IMR-90 (cell line): ENCODE data around the gene ARMC6. TPM values are rescaled to one million over a fixed set of nuclear protein-coding genes. Genes with fewer than 3 reads are reported as not detected.

Source experiments
- ATAC-seq: fragments of 200-7000 bp; cut with Tn5 transposase; 2 replicates; pipeline ENCODE4 v1.9.1; 2020; ENCODE audit warnings: low read depth, mild to moderate bottlenecking, moderate library complexity
- BruUV-seq: library from RNA; stranded (reverse); fragments of 400-500 nt; replicated peaks from 2 replicates; lab custom pipeline; 2021; lab: Mats Ljungman, UMichigan
- CTCF ChIA-PET: fragments of 300-600 bp; formaldehyde crosslinking; extraction: SDS; loops from one replicate; lab custom pipeline; 2021; ENCODE audit warnings: antibody characterized with exemption; lab: Yijun Ruan, JAX
- POLR2A ChIA-PET: fragments of 300-600 bp; sonication (Branson Sonifier 250); formaldehyde crosslinking; loops from one replicate; lab custom pipeline; 2022; ENCODE audit warnings: antibody characterized with exemption; ENCODE audit not compliant: unreplicated experiment; lab: Charles Lee
- DNase-seq: peaks from one replicate; pipeline ENCODE4 v3.0.0; 2013
- H2AFZ ChIP-seq: replicated peaks from 2 replicates; pipeline ENCODE3; 2013; ENCODE audit warnings: low read length, mild to moderate bottlenecking; ENCODE audit not compliant: poor library complexity
- H2AK5ac ChIP-seq: 2 replicates; pipeline ENCODE4 v1.6.1; 2013; ENCODE audit warnings: low read depth, low read length, inconsistent platforms
- H2AK9ac ChIP-seq: replicated peaks from 2 replicates; pipeline ENCODE3; 2013; ENCODE audit warnings: mild to moderate bottlenecking, low read depth, low read length, moderate library complexity; ENCODE audit not compliant: poor library complexity
- H2BK120ac ChIP-seq: 2 replicates; pipeline ENCODE4 v1.6.1; 2013; ENCODE audit warnings: low read depth, low read length, inconsistent platforms
- H2BK15ac ChIP-seq: 3 replicates; pipeline ENCODE4 v1.6.1; 2013; ENCODE audit warnings: low read depth, low read length, inconsistent platforms
- H2BK20ac ChIP-seq: 2 replicates; pipeline ENCODE4 v1.6.1; 2013; ENCODE audit warnings: low read depth, mild to moderate bottlenecking, inconsistent platforms, low read length, moderate library complexity
- H2BK5ac ChIP-seq: 2 replicates; pipeline ENCODE4 v1.6.1; 2013; ENCODE audit warnings: mild to moderate bottlenecking, low read depth, low read length, inconsistent platforms; ENCODE audit not compliant: poor library complexity, severe bottlenecking
- H3K14ac ChIP-seq: replicated peaks from 2 replicates; pipeline ENCODE4 v1.6.1; 2013; ENCODE audit warnings: low read depth, low read length, inconsistent platforms
- H3K18ac ChIP-seq: 2 replicates; pipeline ENCODE4 v1.6.1; 2013; ENCODE audit warnings: low read depth, low read length, control low read depth
- H3K23ac ChIP-seq: 2 replicates; pipeline ENCODE4 v1.6.1; 2013; ENCODE audit warnings: low read depth, low read length, inconsistent platforms
- H3K27ac ChIP-seq: 2 replicates; pipeline ENCODE4 v1.5.1; 2013; ENCODE audit warnings: mild to moderate bottlenecking, control low read depth, low read length; ENCODE audit not compliant: insufficient read depth
- H3K27me3 ChIP-seq: 2 replicates; pipeline ENCODE4 v1.6.1; 2013; ENCODE audit warnings: low read length; ENCODE audit not compliant: control insufficient read depth, insufficient read depth
- H3K36me3 ChIP-seq: 2 replicates; pipeline ENCODE4 v1.6.1; 2013; ENCODE audit warnings: low read length, mixed read lengths; ENCODE audit not compliant: control insufficient read depth, insufficient read depth
- H3K4ac ChIP-seq: 2 replicates; pipeline ENCODE4 v1.6.1; 2013; ENCODE audit warnings: low read depth, low read length, inconsistent platforms
- H3K4me1 ChIP-seq: 2 replicates; pipeline ENCODE4 v1.6.1; 2013; ENCODE audit warnings: low read length, mixed read lengths; ENCODE audit not compliant: control insufficient read depth, insufficient read depth
- H3K4me2 ChIP-seq: 2 replicates; pipeline ENCODE4 v1.6.1; 2013; ENCODE audit warnings: low read depth, mild to moderate bottlenecking, control low read depth, low read length, moderate library complexity
- H3K4me3 ChIP-seq: 2 replicates; pipeline ENCODE4 v1.5.1; 2013; ENCODE audit warnings: low read depth, mild to moderate bottlenecking, control low read depth, low read length, moderate library complexity; ENCODE audit not compliant: insufficient read depth
- H3K56ac ChIP-seq: 2 replicates; pipeline ENCODE4 v1.6.1; 2013; ENCODE audit warnings: low read length, inconsistent platforms; ENCODE audit not compliant: insufficient read depth; ENCODE audit errors: extremely low read depth
- H3K79me1 ChIP-seq, 2 experiments: 2 replicates each; pipeline ENCODE4 v1.6.1; 2013; ENCODE audit warnings: low read length in 2 of 2, inconsistent platforms in 1 of 2, low read depth in 1 of 2
- H3K9ac ChIP-seq: 2 replicates; pipeline ENCODE4 v1.6.1; 2013; ENCODE audit warnings: low read depth, low read length, control low read depth
- H3K9me1 ChIP-seq: 2 replicates; pipeline ENCODE4 v1.6.1; 2013; ENCODE audit warnings: low read length, inconsistent platforms; ENCODE audit not compliant: insufficient read depth
- H3K9me3 ChIP-seq: 2 replicates; pipeline ENCODE4 v1.6.1; 2013; ENCODE audit warnings: low read length; ENCODE audit not compliant: control insufficient read depth, insufficient read depth
- H4K20me1 ChIP-seq: 2 replicates; pipeline ENCODE4 v1.6.1; 2013; ENCODE audit warnings: low read length, inconsistent platforms; ENCODE audit not compliant: insufficient read depth
- H4K5ac ChIP-seq: 2 replicates; pipeline ENCODE4 v1.6.1; 2013; ENCODE audit warnings: mild to moderate bottlenecking, low read depth, low read length, control low read depth
- H4K8ac ChIP-seq, 2 experiments: 2 replicates each; pipeline ENCODE4 v1.6.1; 2013; ENCODE audit warnings: low read depth in 2 of 2, low read length in 2 of 2, control low read depth in 1 of 2, inconsistent platforms in 1 of 2
- H4K91ac ChIP-seq: 2 replicates; pipeline ENCODE4 v1.6.1; 2013; ENCODE audit warnings: low read depth, low read length, inconsistent platforms; ENCODE audit not compliant: insufficient read depth
- CEBPB ChIP-seq: IDR thresholded peaks from 2 replicates; pipeline ENCODE4 v1.6.1; 2012; ENCODE audit warnings: low read depth, low read length, improper control_type of control experiment
- MAFK ChIP-seq: IDR thresholded peaks from 2 replicates; pipeline ENCODE4 v1.6.1; 2012; ENCODE audit warnings: low read depth, low read length, improper control_type of control experiment
- POLR2A ChIP-seq: IDR thresholded peaks from 2 replicates; pipeline ENCODE4 v1.6.1; 2012; ENCODE audit warnings: mild to moderate bottlenecking, low read depth, low read length
- WGBS, 2 experiments: methylation state at CpG; one replicate each; pipeline versions ENCODE4 v1.1.5 to v1.1.7; 2013; ENCODE audit warnings: missing lambda C conversion rate in 2 of 2; ENCODE audit not compliant: insufficient read length in 1 of 2; ENCODE audit errors: extremely low coverage in 2 of 2; 5-methylcytosine and 5-hydroxymethylcytosine counted together
- dilution Hi-C: fragments of 300-500 bp; cut with HindIII; formaldehyde crosslinking; loops from one replicate; pipeline ENCODE4 v1.14.3; 2018; ENCODE audit warnings: low sequenced_read_pairs; ENCODE audit not compliant: unreplicated experiment
- in situ Hi-C: fragments of 300-500 bp; cut with MboI; formaldehyde crosslinking; loops from 3 replicates; pipeline ENCODE4 v1.14.3; 2019; ENCODE audit warnings: low sequenced_read_pairs, inconsistent platforms, mixed read lengths
- intact Hi-C: fragments of 100-400 bp; cut with micrococcal nuclease; formaldehyde crosslinking; loops from 2 replicates; pipeline ENCODE4 v1.10.0; 2022
- polyA plus RNA-seq, 3 experiments: library from polyadenylated mRNA; depleted of rRNA; stranded (reverse); fragments of >200 nt; gene quantifications; 2 replicates each; pipeline ENCODE4 v1.2.3, GENCODE V29; 2012; ENCODE audit warnings: low replicate concordance in 1 of 3
- total RNA-seq: library from RNA; depleted of rRNA; stranded (reverse); fragments of >200 nt; gene quantifications from 2 replicates; pipeline ENCODE4 v1.2.3, GENCODE V29; 2012
- TF ChIP-seq, protein P1 (sequence below): conservative IDR thresholded peaks from 2 replicates; pipeline ENCODE4 v1.5.1; 2012; ENCODE audit warnings: mild to moderate bottlenecking, low read depth, low read length, improper control_type of control experiment

ARMC6 gene
- total and polyA plus RNA-seq, 2 of the 4 experiments (the other 2 are of a cell fraction): 41.5 to 52.7 TPM

DNA sequence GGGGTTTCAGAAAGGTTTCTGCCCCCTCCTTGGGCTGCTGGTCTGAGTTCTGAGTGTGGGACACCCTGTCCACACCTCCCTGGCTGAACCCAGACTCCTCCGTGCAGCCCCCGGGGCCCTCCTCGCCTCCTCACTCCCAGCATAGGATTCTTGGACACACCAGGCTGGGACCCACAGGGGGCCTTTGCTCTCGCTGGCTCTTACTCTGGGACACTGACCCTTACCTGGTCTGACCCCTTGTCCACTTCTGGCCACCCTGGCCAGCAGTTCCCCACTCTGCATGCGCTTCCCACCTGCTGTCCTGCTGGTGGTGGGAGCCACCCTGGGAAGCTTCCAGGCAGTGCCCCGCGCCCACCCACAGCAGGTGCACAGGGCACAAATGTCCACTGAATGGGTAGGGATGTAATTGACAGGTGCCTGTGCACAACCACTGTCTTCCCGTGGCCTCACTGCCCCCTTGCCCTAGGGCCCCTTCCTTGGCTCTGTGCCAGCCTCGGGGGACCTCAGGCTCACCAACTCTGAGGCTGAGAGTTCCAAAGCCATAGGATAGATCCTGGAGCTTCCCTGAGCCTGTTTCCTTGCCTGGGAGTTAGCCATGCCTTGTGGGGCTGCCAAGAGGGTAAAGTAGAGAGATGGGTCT is 23.4 kb downstream of the ARMC6 start:
- dilution Hi-C loops: no loop called here
- 100% methylated on average over 1 of the region's 9 CpGs; no CpG with 5 or more reads in 1 of the 2 experiments for WGBS, 2 experiments
- no peak overlapping the region for H3K23ac ChIP-seq
- H3K27me3 ChIP-seq: no peaks in the 10 kb centered on the region
- H4K20me1 ChIP-seq: no peaks in the 10 kb centered on the region; the same call in 1 of the 2 replicates
- no peak overlapping the region for H2AK9ac ChIP-seq
- H3K36me3 ChIP-seq: peaks cover 53% of the 10 kb centered on the region
- H2BK20ac ChIP-seq: no peak overlapping the region
- H4K91ac ChIP-seq: no peak overlapping the region
- POLR2A ChIA-PET: no interaction called here
- DNase-seq (no peak), ATAC-seq (no peak)
- H3K27ac ChIP-seq: no peak overlapping the region
- BruUV-seq: no TSS peak
- no peak overlapping the region for H2AK5ac ChIP-seq
- no peak overlapping the region for H4K5ac ChIP-seq
- intact Hi-C loops: no loop called here
- no peak overlapping the region for H2AFZ ChIP-seq
- H3K14ac ChIP-seq: no peak overlapping the region
- no peak overlapping the region for H3K9ac ChIP-seq
- CTCF ChIA-PET: no interaction called here
- no peak overlapping the region for H4K8ac ChIP-seq
- H3K4me3 ChIP-seq: no peak overlapping the region
- H2BK5ac ChIP-seq: no peak overlapping the region
- no peaks in the 10 kb centered on the region for H3K9me3 ChIP-seq
- peaks cover 3% of the 10 kb centered on the region for H3K9me1 ChIP-seq
- no peak overlapping the region for H2BK15ac ChIP-seq
- H3K4me2 ChIP-seq: no peak overlapping the region
- no peak overlapping the region for H3K18ac ChIP-seq
- TF ChIP-seq MAFK (no peak), POLR2A (no peak), CEBPB (no peak)
- TF ChIP-seq, protein P1, sequence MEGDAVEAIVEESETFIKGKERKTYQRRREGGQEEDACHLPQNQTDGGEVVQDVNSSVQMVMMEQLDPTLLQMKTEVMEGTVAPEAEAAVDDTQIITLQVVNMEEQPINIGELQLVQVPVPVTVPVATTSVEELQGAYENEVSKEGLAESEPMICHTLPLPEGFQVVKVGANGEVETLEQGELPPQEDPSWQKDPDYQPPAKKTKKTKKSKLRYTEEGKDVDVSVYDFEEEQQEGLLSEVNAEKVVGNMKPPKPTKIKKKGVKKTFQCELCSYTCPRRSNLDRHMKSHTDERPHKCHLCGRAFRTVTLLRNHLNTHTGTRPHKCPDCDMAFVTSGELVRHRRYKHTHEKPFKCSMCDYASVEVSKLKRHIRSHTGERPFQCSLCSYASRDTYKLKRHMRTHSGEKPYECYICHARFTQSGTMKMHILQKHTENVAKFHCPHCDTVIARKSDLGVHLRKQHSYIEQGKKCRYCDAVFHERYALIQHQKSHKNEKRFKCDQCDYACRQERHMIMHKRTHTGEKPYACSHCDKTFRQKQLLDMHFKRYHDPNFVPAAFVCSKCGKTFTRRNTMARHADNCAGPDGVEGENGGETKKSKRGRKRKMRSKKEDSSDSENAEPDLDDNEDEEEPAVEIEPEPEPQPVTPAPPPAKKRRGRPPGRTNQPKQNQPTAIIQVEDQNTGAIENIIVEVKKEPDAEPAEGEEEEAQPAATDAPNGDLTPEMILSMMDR: no peak
- peaks cover 0 to 7% of the 10 kb centered on the region in 2 experiments; a peak in 1 of 4 replicates for H3K79me1 ChIP-seq
- H3K4me1 ChIP-seq: no peaks in the 10 kb centered on the region; the same call in 1 of the 2 replicates
- H3K4ac ChIP-seq: no peak overlapping the region
- H2BK120ac ChIP-seq: no peak overlapping the region
- in situ Hi-C loops: no loop called here
- H3K56ac ChIP-seq: no peak overlapping the region
